Right kidney (tissue), 1 donor: Measurements from ENCODE around the gene FAM118B.
"Not testable (repeated sequence)": the region's sequence is repeated elsewhere in the genome, so short reads cannot be mapped to it uniquely, and the experiment has no call there.

ENCODE experiments used
- DNase-seq: peaks from one replicate; pipeline ENCODE4 v3.0.0-alpha.2; 2016

The FAM118B gene

DNA sequence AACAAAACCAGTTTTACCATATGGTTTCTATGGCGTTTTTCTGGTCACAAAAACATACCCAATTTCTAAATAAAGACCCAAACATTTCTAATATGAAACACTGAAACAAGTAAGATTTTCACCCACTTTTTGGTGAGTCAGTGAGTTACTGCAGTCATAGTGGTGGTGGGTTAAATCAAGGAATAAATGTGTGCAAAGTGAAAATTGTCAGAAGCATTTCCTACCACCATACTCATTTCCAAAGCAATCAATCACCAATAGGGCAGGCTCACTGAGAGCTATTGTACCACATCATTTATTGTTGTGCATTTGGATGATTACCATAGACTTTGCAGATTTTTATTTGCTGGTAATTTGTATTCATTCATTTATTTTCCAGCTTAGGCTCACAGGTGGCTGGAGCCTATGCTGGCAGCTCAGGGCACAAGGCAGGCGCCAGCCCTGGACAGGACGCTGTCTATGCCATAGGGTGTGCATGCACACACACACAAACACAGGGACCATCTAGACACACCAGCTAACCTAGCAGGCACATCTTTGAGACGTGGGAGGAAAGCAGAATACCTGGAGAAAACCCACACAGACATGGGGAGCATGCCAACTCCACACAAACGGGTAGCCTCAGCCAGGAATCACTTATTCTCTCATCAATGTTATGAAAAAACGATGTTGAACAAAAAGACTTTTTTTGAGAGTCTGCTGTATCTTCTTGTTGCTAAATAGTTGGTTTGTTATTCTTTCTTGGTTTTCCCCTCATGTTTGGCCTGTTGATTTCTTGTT is 5.1 kb downstream of the FAM118B start:
- no peak for DNase-seq

- no peak for DNase-seq
Measured at GRCh38 chr11:126217491-126217890, 5.9 kb downstream of the FAM118B start.

- DNase-seq, result no peak
Measured at GRCh38 chr11:126219547-126219946, 8.0 kb downstream of the FAM118B start.

- no peak for DNase-seq
Measured at GRCh38 chr11:126224647-126225294, 13.2 kb downstream of the FAM118B start.

- no peak for DNase-seq
Measured at GRCh38 chr11:126225295-126225665, 13.7 kb downstream of the FAM118B start.

DNA sequence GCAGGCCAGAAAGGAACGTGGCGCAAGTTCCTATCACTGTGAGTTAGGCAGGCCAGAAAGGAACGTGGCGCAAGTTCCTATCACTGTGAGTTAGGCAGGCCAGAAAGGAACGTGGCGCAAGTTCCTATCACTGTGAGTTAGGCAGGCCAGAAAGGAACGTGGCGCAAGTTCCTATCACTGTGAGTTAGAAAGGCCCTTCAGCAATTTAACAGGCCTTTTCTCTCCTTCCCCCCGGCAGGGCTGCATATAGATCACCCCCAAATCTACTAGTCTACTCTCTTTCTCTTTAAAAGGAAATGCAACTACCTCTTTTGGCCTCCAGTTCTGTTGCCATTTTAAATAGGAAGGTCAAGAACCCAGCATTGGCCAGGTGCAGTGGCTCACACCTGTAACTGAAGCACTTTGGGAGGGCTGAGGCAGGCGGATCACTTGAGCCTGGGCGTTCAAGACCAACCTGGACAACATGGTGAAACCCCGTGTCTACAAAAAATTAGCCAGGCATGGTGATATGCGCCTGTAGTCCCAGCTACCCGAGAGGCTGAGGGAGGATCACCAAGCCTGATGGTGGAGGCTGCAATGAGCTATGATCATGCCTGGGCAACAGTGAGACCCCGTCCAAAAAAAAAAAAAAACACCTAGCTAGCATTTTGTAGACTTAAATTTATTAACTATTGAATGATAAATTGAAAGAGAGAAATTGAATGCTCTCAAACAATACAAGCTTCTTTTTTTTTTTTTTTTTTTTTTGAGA is 14.9 kb downstream of the FAM118B start:
- no peak for DNase-seq

GRCh38 chr11:126229858-126230540 is 18.4 kb downstream of the FAM118B start:
- no peak for DNase-seq

DNA sequence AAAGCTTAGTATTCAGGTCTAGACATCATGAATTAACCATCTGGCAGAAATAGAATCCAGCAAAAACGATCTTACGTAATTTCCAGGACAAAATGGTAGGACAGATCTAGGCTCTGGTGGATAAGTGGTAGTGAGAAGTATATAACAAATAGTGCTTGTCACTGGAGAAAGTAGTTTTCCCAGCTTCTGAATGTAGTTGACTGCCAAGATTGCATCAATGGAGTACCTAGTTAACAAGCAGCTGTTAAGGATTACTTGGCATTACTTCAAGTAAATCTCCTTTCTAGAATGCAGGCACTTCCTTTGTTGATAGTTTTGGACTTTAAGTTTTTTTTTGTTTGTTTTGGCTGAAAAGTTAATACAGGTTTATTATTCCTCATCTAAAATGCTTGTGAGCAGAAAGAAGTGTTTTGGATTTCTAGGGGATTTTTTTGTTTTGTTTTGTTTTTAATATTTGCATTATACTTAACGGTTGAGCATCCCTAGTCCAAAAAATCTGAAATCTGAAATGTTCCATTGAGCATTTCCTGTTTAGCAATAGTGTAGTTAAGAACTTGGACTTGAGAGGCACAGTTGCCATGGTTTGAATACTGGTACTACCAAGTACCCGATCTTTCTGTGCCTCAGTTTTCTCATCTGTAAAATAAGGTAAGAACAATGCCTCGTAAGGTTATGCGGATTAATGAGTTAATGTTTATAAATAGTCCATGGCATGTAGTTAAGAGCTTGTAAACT is 20.3 kb downstream of the FAM118B start:
- DNase-seq, result no peak

GRCh38 chr11:126232683-126233082 is 21.1 kb downstream of the FAM118B start:
- DNase-seq, result no peak

DNA sequence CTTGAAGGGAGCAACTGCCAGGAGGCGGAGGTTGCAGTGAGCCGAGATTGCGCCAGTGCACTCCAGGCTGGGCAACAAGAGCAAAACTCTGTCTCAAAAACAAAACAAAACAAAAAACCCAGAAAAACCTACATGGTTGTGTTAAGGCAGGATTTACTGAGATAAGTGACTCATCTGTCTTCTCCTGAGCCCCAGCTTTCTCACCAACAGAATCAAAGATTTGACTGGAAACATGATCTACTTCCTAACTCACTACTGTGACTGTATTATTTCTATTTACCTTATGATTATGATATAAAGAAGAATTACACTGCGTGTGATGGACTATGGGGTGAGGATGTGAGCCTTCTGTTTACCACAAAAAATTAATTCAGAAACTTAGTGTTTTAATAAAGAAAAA is 21.8 kb downstream of the FAM118B start:
- DNase-seq, result no peak

DNA sequence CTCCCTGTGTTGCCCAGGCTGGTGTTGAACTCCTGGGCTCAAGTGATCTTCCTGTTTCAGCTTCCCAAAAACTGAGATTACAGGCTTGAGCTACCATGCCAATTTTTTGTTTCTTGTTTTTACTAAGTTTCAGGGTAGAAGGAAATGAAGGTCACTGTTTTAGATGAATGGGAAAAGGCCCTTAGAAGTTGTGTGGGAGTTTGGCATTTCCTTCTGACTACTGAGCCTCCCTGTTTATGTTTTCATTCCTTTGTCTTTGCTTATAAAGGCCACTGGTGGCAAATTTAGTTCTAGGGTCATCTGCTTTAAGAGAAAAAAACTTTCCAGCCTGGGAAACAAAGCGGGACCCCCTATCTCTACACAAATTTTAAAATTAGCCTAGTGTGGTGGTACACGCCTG is 35.1 kb downstream of the FAM118B start:
- DNase-seq, result no peak

GRCh38 chr11:126253265-126253664 is 41.7 kb downstream of the FAM118B start:
- no peak for DNase-seq

DNA sequence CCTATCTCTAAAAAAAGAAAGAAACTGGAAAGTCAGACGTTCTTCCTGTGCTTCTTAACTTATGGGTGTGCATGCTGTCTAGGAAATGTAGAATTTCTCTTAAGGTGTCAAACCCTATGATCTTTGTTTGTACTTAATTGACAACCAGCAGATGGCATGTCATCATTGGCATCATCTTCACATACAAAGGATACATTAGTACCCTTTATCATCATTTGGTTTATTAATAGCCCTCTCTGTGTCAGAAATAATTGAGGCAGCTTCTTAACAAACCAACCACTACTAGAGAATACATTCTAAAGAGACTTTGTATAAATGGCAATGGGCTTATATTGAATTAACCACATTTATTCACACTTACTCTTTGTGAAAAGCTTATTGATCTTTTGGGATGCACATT is 43.2 kb downstream of the FAM118B start:
- DNase-seq, result no peak

DNA sequence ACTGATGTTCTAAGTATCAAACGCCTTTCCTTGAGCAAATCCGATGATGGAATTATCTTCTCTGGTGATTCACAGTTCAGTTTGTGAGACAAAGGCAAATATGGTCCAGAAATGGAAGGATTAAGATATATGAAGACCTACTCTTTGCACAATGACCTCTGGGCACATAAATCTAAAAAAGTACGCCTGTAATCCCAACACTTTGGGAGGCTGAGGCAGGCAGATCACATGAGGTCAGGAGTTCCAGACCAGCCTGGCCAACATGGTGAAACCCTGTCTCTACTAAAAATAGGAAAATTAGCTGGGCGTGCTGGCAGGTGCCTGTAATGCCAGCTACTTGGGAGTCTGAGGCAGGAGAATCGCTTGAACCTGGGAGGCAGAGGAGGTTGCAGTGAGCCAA is 43.9 kb downstream of the FAM118B start:
- DNase-seq, result not testable (repeated sequence)

- no peak for DNase-seq
Measured at GRCh38 chr11:126256216-126256615, 44.6 kb downstream of the FAM118B start.

DNA sequence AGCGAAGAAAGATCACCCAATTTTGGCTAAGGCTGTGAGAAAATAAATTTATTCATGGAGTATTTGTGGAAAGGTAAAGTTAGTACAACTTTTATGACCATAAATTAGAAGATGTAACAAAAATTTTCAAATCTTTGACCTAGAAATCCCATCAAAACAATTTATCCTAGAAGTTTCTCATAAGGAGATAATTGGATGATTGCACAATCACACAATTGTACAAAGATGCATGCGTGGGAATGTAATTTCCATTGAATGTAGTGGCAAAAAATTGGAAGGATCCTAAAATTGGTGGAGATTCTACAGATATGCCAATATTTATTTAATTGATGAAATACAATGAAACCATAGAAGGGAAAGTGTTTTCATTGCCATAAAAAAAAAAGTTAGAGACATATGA is 45.6 kb downstream of the FAM118B start:
- DNase-seq, result no peak

GRCh38 chr11:126257764-126258163 is 46.2 kb downstream of the FAM118B start:
- no peak for DNase-seq

DNA sequence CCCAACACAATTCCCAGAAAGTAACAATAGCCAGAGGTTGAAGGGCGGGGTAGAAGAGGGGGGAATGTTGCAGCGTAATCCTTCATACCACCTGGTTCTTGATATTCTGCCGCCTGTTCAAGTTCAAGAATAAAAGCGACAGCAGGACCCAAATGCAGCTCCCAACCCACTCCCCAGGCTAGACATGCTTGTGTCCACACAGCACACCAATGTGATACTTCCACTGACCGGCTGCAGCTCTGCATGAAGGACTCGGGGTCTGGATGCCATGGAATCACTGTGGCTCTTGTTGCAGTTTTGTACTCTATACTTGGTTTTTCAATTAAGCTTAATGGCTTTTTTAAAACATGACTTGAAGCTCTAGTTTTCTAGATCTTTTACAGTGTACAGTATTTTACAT is 50.6 kb downstream of the FAM118B start:
- no peak for DNase-seq

DNA sequence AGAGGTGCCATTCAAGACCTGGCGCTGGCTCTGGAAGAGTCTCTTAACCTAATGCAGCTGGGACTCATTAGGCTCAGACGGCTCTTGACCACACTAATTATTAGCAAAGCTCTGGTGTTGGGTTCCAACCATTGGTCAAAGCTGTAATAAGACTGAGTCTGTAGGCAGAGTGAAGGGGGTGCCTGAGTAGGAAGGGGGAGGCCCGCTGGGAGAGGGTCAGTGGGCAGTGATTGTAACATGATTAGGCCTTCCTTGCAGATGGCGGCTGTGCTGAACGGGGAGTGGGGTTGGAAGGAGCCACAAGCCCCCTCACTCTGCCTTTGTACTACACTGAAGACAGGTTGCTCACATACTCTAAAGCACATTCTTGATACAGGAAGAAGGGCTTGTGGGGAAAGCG is 51.9 kb downstream of the FAM118B start:
- DNase-seq, result no peak

DNA sequence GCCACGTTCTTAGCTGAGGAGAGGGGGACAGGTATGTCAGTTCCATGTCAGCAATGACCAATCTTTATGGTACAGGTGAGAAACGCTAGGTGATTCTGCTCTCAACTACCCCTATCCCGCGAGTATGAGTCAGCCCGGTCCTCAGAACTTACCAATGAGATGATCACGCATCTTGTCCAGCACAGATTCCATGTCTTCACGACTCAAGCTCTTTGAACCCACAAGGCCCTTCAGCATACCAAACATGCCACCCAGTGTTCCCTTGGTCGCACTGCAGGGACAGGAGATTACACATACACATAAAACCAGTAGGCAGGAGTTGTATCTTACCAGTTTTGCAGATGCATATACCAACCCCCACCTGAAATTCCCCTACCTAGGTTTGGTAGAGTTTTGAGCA is 54.2 kb downstream of the FAM118B start:
- DNase-seq, result no peak

GRCh38 chr11:126267650-126268049 is 56.1 kb downstream of the FAM118B start:
- DNase-seq, result no peak

DNA sequence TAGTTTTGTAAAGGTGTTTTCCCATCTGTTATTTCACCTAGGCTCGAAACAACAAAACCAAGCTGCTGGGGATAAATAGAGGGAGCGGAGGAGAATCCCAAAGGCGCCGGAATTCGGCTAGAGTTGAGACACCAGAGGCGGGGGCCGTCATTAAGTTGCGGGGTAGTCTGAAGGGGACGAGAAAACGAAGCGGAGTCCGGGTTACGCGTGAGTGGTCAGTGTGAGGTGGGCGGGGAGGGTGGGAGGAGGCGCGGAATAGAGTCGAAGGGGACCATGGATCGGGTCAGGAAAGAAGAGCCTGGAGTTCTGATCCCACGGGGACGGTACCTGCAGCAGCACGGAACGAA is 56.8 kb downstream of the FAM118B start:
- DNase-seq, result no peak
